Gastrocnemius medialis (tissue), 4 donors: ENCODE measurements around the gene POLR3E. TPM values are rescaled to one million over a fixed set of nuclear protein-coding genes. Genes with fewer than 3 reads are reported as not detected.

ENCODE experiments used
- ATAC-seq, 2 donors: fragments of 150-250 bp; one replicate each; pipeline ENCODE4 v1.9.1; 2016
- DNase-seq, 2 donors: peaks; one replicate each; pipeline ENCODE4 v3.0.0-alpha.2; 2019
- H3K27ac ChIP-seq, 4 donors: fragments of 200-600 bp; sonication (generic); 1 replicate in 1 of 4; 2 replicates in 3 of 4; pipeline ENCODE4 v1.5.1; 2016 to 2018; ENCODE audit warnings: mild to moderate bottlenecking in 2 of 4, moderate library complexity in 1 of 4
- H3K27me3 ChIP-seq, 3 donors: fragments of 200-600 bp; sonication (generic) in 2 of 3; 1 replicate in 1 of 3; 2 replicates in 2 of 3; pipeline versions ENCODE4 v1.5.1 to v1.6.0; 2016 to 2019; ENCODE audit warnings: mild to moderate bottlenecking in 1 of 3, moderate library complexity in 1 of 3
- H3K36me3 ChIP-seq, 2 donors: fragments of 200-600 bp; sonication (generic) in 1 of 2; one replicate each; pipeline ENCODE4 v1.5.1; 2017 to 2018
- H3K4me1 ChIP-seq, 2 donors: fragments of 200-600 bp; sonication (generic) in 1 of 2; one replicate each; pipeline ENCODE4 v1.5.1; 2016 to 2017; ENCODE audit warnings: mild to moderate bottlenecking in 2 of 2
- H3K4me3 ChIP-seq, 4 donors: fragments of 200-600 bp; sonication (generic) in 3 of 4; 1 replicate in 1 of 4; 2 replicates in 3 of 4; pipeline ENCODE4 v1.5.1; 2016 to 2019; ENCODE audit warnings: mild to moderate bottlenecking in 2 of 4
- H3K9me3 ChIP-seq, 3 donors: fragments of 200-600 bp; sonication (generic) in 2 of 3; 1 replicate in 1 of 3; 2 replicates in 2 of 3; pipeline ENCODE4 v1.5.1; 2016 to 2019
- CTCF ChIP-seq, 5 experiments: fragments of 450-650 bp in 3 of 5; fragments of 200-600 bp in 2 of 5; sonication (generic) in 2 of 5; IDR thresholded peaks in 4 of 5; conservative IDR thresholded peaks in 1 of 5; 1 replicate in 4 of 5; 2 replicates in 1 of 5; pipeline ENCODE4 v1.5.1; 2016 to 2019; ENCODE audit warnings: antibody characterized with exemption in 5 of 5, mild to moderate bottlenecking in 3 of 5, moderate library complexity in 3 of 5
- POLR2A ChIP-seq, 2 donors: fragments of 450-650 bp; IDR thresholded peaks; one replicate each; pipeline ENCODE4 v1.6.1; 2017; ENCODE audit warnings: antibody characterized with exemption in 2 of 2, mild to moderate bottlenecking in 2 of 2, moderate library complexity in 2 of 2
- in situ Hi-C, 4 donors: fragments of 200-750 bp; cut with MboI; loops; one replicate each; pipeline versions ENCODE4 v1.15.0 to v1.8.0; 2017; ENCODE audit warnings: low sequenced_read_pairs in 4 of 4
- intact Hi-C: fragments of 100-400 bp; cut with DNase I; formaldehyde crosslinking; loops from one replicate; pipeline ENCODE4 v1.15.1; 2023; ENCODE audit warnings: low total_unique reads
- total RNA-seq, 4 donors: library from RNA; depleted of rRNA; stranded (reverse); fragments of >200 nt; gene quantifications; one replicate each; pipeline versions ENCODE4 v1.1.0 to v1.2.3, GENCODE V29; 2016

Gene POLR3E
- 100 to 1,000 TPM; 105 to 182 (median 116) TPM for total RNA-seq

- no peaks in the 10 kb centered on the region for H3K9me3 ChIP-seq
- peaks cover 12 to 18% of the 10 kb centered on the region in 2 donors for H3K4me1 ChIP-seq
- peak; percentile 98 to 99 for DNase-seq
- in situ Hi-C loops (loop anchor here (5.0 to 25.0 kb wide), 3 partner anchors 100 to 292 kb away; partner anchors contain the start of genes MOSMO (in 4 of the 4) and PDZD9 (in 4 of the 4)), intact Hi-C loops (loop anchor here (1.0 to 5.0 kb wide), 7 partner anchors 77 to 1396 kb away; partner anchors contain the start of genes DCUN1D3, EEF2K, LYRM1 and MOSMO)
- H3K27me3 ChIP-seq = no peaks in the 10 kb centered on the region
- peak within 1 kb of the TSS; percentile 87 to 97 (median 94) for H3K4me3 ChIP-seq
- H3K27ac ChIP-seq = peak within 1 kb of the TSS; percentile 97 to 100 (median 98)
- peaks cover 0 to 4% of the 10 kb centered on the region in 2 donors for H3K36me3 ChIP-seq
- TF ChIP-seq CTCF (IDR thresholded peaks at IDR 0.05 in 4 of 5, conservative IDR thresholded peaks at IDR 0.05 in 1 of 5) = peak; percentile 93 to 98 (median 98)
- peak; percentile 88 to 90 for TF ChIP-seq POLR2A (IDR thresholded peaks at IDR 0.05)
- peak; percentile 77 to 79 for ATAC-seq
Measured at GRCh38 chr16:22297114-22297870, at the start of gene POLR3E. Gene POLR3E (plus strand): TSS chr16:22297409. CDS start chr16:22302969, 5,560 bp downstream.

- ATAC-seq (no peak), DNase-seq (peak in 1 of 2 donors; percentile 37)
- H3K4me3 ChIP-seq = no peak overlapping the region
- TF ChIP-seq POLR2A (IDR thresholded peaks at IDR 0.05) = no peak
- TF ChIP-seq CTCF (IDR thresholded peaks at IDR 0.05 in 4 of 5, conservative IDR thresholded peaks at IDR 0.05 in 1 of 5) = no peak
- no peaks in the 10 kb centered on the region for H3K27me3 ChIP-seq
- no peak overlapping the region for H3K27ac ChIP-seq
- H3K4me1 ChIP-seq = no peaks in the 10 kb centered on the region
- no peaks in the 10 kb centered on the region for H3K9me3 ChIP-seq
- in situ Hi-C loops = no loop called here
- peaks cover 0 to 65% of the 10 kb centered on the region in 2 donors for H3K36me3 ChIP-seq
- intact Hi-C loops = no loop called here
Measured at GRCh38 chr16:22250522-22250921, 46.7 kb upstream of the POLR3E start.

- ATAC-seq (no peak), DNase-seq (no peak)
- H3K36me3 ChIP-seq = peaks cover 0 to 78% of the 10 kb centered on the region in 2 donors
- in situ Hi-C loops (no loop called here), intact Hi-C loops (no loop called here)
- no peaks in the 10 kb centered on the region for H3K9me3 ChIP-seq
- H3K4me3 ChIP-seq = no peak overlapping the region
- no peak overlapping the region for H3K27ac ChIP-seq
- H3K4me1 ChIP-seq = no peaks in the 10 kb centered on the region
- no peaks in the 10 kb centered on the region for H3K27me3 ChIP-seq
- TF ChIP-seq CTCF (IDR thresholded peaks at IDR 0.05 in 4 of 5, conservative IDR thresholded peaks at IDR 0.05 in 1 of 5) (no peak), POLR2A (IDR thresholded peaks at IDR 0.05) (no peak)
Measured at GRCh38 chr16:22252317-22252716, 44.9 kb upstream of the POLR3E start.

- TF ChIP-seq POLR2A (IDR thresholded peaks at IDR 0.05) = no peak
- no peak for TF ChIP-seq CTCF (IDR thresholded peaks at IDR 0.05 in 4 of 5, conservative IDR thresholded peaks at IDR 0.05 in 1 of 5)
- no peak for ATAC-seq
Measured at GRCh38 chr16:22253272-22253671, 43.9 kb upstream of the POLR3E start.

More at GRCh38 chr16:22253272-22253671, 43.9 kb upstream of the POLR3E start:
- intact Hi-C loops = no loop called here
- DNase-seq = no peak
- no peaks in the 10 kb centered on the region for H3K27me3 ChIP-seq
- H3K27ac ChIP-seq = no peak overlapping the region
- in situ Hi-C loops = no loop called here
- no peaks in the 10 kb centered on the region for H3K4me1 ChIP-seq
- peaks cover 2 to 88% of the 10 kb centered on the region in 2 donors for H3K36me3 ChIP-seq
- no peaks in the 10 kb centered on the region for H3K9me3 ChIP-seq
- H3K4me3 ChIP-seq = no peak overlapping the region
